Measurements from ENCODE around the gene MTMR2. TPM values are rescaled to one million over a fixed set of nuclear protein-coding genes. Genes with fewer than 3 reads are reported as not detected.
"Not testable (repeated sequence)": the region's sequence is repeated elsewhere in the genome, so short reads cannot be mapped to it uniquely, and the experiment has no call there.

The MTMR2 gene
- total RNA-seq, 2 experiments from 2014 or later = 36.9 to 37.8 TPM

DNA sequence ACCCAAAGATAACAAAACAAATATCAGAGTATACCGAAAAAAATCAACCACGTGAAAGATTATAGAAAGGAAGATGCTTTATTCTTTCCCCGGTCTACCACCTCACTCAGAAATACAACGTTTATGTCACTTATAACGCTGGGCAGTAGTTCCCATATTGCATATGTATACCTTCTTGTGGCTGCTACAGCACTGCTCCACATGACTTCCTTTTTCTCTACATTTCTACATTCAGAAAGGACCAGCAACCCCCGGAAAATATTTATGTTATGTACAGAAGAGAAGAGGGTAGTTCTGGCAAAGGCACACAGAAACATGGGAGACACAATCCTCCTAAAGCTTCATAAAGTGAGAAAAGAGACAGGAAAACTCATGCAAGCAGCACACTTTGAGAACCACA, 56.8 kb downstream of the MTMR2 start:
- intact Hi-C loops (cut with micrococcal nuclease) = no loop called here
- Mint-ChIP-seq H3K4me1 (ENCODE audit: low read depth) (no peaks in the 10 kb centered on the region), H3K9me3 (peaks cover 2% of the 10 kb centered on the region), H3K4me3 (no peak overlapping the region), H3K36me3 (peaks cover 10% of the 10 kb centered on the region), H3K27me3 (no peaks in the 10 kb centered on the region), H3K27ac (no peak overlapping the region)
- ChIA-PET CTCF (no interaction called here), POLR2A (no interaction called here)
- no peak for DNase-seq

DNA sequence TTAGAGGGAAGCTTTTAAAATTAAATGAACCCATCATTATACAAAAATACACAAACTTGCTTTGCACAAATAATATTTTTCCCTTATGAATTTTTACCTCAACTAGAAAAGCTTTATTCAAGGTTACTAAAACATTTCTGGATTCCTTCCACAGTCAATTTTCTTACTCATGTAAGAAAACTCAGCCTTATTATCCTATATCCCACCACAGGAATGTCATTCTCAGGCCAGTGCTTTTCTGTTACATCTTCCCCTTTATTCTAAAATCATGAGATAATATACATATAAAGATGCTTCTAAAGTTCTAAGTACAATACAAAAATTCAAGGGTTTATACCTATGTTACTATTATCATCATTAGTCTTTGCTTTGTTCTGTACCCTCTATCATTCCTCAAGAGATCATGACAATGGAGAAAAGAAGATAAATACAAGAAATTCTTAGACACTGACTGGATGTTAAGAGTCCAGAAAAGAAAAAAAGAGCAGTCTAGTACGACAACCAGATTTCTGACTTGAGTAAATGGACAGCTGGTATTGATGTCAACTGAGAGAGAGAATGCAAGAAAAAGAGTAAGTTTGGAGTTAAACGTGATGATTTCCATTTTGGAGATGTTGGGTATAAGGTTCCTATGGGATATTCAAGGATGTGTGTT, 60.3 kb downstream of the MTMR2 start:
- Mint-ChIP-seq H3K27me3 (no peaks in the 10 kb centered on the region), H3K4me1 (ENCODE audit: low read depth) (no peaks in the 10 kb centered on the region), H3K9me3 (no peaks in the 10 kb centered on the region), H3K36me3 (peaks cover 14% of the 10 kb centered on the region), H3K27ac (no peak overlapping the region), H3K4me3 (no peak overlapping the region)
- intact Hi-C loops (cut with micrococcal nuclease) = no loop called here
- ChIA-PET POLR2A (no interaction called here), CTCF (no interaction called here)
- DNase-seq = no peak

DNA sequence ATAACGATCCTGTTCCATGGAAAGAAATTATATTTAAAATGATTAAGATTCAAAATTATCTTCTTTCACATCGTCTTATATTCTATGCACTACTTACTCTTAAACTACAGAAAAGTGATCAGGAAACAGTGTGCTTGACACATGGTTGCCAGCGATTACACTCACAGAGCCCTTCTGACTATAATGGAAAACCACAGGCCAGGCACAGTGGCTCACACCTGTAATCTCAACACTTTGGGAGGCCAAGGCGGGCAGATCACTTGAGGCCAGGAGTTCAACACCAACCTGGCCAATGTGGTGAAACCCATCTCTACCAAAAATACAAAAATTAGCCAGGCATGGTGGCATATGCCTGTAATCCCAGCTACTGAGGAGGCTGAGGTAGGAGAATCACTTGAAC, 63.9 kb downstream of the MTMR2 start:
- H3K4me1 Mint-ChIP-seq (ENCODE audit: low read depth); intact Hi-C loops (cut with micrococcal nuclease); H3K4me3 Mint-ChIP-seq; H3K9me3 Mint-ChIP-seq; CTCF ChIA-PET; POLR2A ChIA-PET; H3K27ac Mint-ChIP-seq; H3K27me3 Mint-ChIP-seq: not testable (repeated sequence)
- peak; percentile 22 for DNase-seq
- H3K36me3 Mint-ChIP-seq = peaks cover 20% of the 10 kb centered on the region

DNA sequence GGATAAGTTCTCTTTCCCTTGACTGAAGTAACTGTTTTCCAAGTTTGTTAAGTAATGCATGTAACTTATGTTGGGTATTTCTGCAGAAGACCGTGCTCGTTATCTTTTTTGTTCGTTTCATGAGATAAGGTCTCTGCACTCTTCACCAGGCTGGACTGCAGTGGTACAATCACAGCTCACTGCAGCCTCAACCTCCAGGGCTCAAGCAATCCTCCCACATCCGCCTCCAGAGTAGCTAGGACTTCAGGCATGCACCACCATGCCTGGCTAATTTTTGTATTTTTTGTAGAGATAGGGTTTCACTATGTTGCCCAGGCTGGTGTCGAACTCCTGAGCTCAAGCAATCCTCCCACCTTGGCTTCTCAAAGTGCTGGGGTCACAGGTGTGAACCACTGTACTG, 69.5 kb downstream of the MTMR2 start:
- H3K27ac Mint-ChIP-seq; H3K4me3 Mint-ChIP-seq; CTCF ChIA-PET; DNase-seq; H3K9me3 Mint-ChIP-seq; H3K4me1 Mint-ChIP-seq (ENCODE audit: low read depth); POLR2A ChIA-PET; H3K27me3 Mint-ChIP-seq; intact Hi-C loops (cut with micrococcal nuclease): not testable (repeated sequence)
- peaks cover 13% of the 10 kb centered on the region for H3K36me3 Mint-ChIP-seq

DNA sequence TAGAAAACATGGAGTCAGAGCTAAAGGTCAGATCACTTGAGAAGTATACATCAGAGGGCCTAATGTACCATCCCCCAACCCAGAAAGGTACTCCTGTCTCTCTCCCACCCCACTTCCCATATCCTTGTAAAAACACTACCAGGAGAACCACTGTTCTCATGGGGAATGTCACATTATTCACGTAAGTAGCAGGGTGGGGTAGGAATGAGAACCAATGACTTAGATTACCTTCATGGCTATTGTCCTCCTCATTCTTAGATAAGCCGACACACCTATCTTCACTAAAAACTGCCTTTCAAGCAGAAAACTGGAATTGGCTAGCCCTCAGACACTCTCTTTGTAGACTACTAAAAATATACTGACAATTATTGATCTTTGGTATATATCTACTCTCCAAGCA, 70.0 kb downstream of the MTMR2 start:
- ChIA-PET CTCF (no interaction called here), POLR2A (no interaction called here)
- H3K27ac Mint-ChIP-seq = no peak overlapping the region
- DNase-seq = no peak
- intact Hi-C loops (cut with micrococcal nuclease) = no loop called here
- no peaks in the 10 kb centered on the region for H3K27me3 Mint-ChIP-seq
- H3K36me3 Mint-ChIP-seq = peaks cover 13% of the 10 kb centered on the region
- no peak overlapping the region for H3K4me3 Mint-ChIP-seq
- no peaks in the 10 kb centered on the region for H3K4me1 Mint-ChIP-seq (ENCODE audit: low read depth)
- H3K9me3 Mint-ChIP-seq = no peaks in the 10 kb centered on the region

DNA sequence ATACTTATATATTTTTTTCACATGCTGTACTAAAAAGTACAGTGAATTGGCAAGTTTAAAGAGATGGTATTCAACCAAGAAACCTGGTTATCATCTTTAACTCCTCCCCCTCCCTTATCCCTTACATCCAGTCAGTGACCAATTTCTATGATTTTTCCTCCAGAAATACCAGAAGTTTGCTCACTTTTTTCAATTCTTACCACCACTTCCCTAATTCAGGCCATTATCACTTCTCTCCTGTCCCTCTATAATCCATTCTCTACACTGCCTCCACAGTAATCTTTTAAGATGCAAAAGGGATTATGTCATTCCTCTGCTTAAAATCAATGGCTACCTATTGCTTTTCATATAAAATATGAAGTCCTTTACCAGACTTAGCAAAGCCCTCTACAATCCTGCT, 70.8 kb downstream of the MTMR2 start:
- Mint-ChIP-seq H3K36me3 (peaks cover 11% of the 10 kb centered on the region), H3K4me1 (ENCODE audit: low read depth) (no peaks in the 10 kb centered on the region), H3K4me3 (no peak overlapping the region), H3K27me3 (no peaks in the 10 kb centered on the region), H3K27ac (no peak overlapping the region), H3K9me3 (no peaks in the 10 kb centered on the region)
- POLR2A ChIA-PET = no interaction called here
- no peak for DNase-seq
- CTCF ChIA-PET = no interaction called here
- intact Hi-C loops (cut with micrococcal nuclease) = no loop called here

- Mint-ChIP-seq H3K36me3 (peaks cover 6% of the 10 kb centered on the region), H3K4me1 (ENCODE audit: low read depth) (no peaks in the 10 kb centered on the region), H3K27me3 (no peaks in the 10 kb centered on the region), H3K27ac (no peak overlapping the region), H3K4me3 (no peak overlapping the region), H3K9me3 (no peaks in the 10 kb centered on the region)
- CTCF ChIA-PET = interaction anchor here (1.1 to 4.5 kb wide), 6 partner anchors 20 to 544 kb away, joined by 3 to 32 read pairs (median 4); partner anchors contain the start of genes CCDC82, JRKL and MAML2
- DNase-seq = no peak
- POLR2A ChIA-PET = no interaction called here
- intact Hi-C loops (cut with micrococcal nuclease) = no loop called here
Measured at GRCh38 chr11:95850137-95850536, 73.8 kb downstream of the MTMR2 start.

DNA sequence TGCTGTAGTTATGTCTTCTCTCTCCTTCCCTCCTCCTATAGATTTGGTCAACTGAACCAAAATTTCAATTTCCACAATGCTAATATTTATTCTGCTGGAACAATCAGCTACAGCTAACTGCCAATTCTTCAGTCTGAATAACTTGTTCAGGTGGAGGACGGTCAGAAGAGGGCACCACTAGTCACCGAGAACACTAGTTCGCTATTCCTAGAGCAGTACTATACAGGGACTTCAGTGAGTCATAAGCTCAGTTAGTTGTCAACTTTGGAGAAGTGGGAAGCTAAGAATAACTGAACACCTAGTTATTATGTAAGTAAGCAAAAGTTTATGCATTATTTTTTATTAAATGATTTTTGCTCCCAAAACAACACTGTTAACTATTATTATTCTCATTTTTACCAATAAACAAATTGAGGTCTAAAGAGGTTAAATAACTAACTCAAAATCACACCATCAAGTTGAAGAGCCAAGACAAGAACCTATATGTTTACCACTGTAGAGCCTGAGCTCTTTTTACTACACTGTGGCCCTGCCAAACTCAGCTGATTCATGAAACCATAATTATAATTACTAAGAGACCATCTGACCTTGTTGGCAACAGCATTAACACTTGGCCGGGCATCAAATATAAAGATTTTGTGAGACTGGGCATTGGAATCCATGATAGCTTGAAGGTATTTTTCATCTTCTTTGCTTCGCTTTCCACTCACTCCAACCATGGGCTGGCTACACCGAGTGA, 74.7 kb downstream of the MTMR2 start:
- ChIA-PET CTCF (interaction anchor here (0.6 to 4.5 kb wide), 12 partner anchors 8 to 587 kb away, joined by 3 to 32 read pairs (median 4); partner anchors contain the start of genes CCDC82, JRKL and MAML2), POLR2A (no interaction called here)
- peaks cover 9% of the 10 kb centered on the region for H3K36me3 Mint-ChIP-seq
- H3K27ac Mint-ChIP-seq = no peak overlapping the region
- no peak overlapping the region for H3K4me3 Mint-ChIP-seq
- H3K27me3 Mint-ChIP-seq = no peaks in the 10 kb centered on the region
- H3K4me1 Mint-ChIP-seq (ENCODE audit: low read depth) = no peaks in the 10 kb centered on the region
- DNase-seq = peak; percentile 39
- intact Hi-C loops (cut with micrococcal nuclease) = loop anchor here (1.0 kb wide), 1 partner anchor 577 kb away; no protein-coding TSS in a partner anchor
- H3K9me3 Mint-ChIP-seq = no peaks in the 10 kb centered on the region

- intact Hi-C loops (cut with micrococcal nuclease) = no loop called here
- Mint-ChIP-seq H3K4me3 (no peak overlapping the region), H3K27ac (no peak overlapping the region), H3K4me1 (ENCODE audit: low read depth) (no peaks in the 10 kb centered on the region), H3K27me3 (no peaks in the 10 kb centered on the region), H3K36me3 (peaks cover 12% of the 10 kb centered on the region), H3K9me3 (no peaks in the 10 kb centered on the region)
- POLR2A ChIA-PET = no interaction called here
- no peak for DNase-seq
- CTCF ChIA-PET = interaction anchor here (0.8 to 2.6 kb wide), 2 partner anchors 9 to 83 kb away, joined by 3 to 11 read pairs; no protein-coding TSS in a partner anchor
Measured at GRCh38 chr11:95845167-95845566, 78.7 kb downstream of the MTMR2 start.

DNA sequence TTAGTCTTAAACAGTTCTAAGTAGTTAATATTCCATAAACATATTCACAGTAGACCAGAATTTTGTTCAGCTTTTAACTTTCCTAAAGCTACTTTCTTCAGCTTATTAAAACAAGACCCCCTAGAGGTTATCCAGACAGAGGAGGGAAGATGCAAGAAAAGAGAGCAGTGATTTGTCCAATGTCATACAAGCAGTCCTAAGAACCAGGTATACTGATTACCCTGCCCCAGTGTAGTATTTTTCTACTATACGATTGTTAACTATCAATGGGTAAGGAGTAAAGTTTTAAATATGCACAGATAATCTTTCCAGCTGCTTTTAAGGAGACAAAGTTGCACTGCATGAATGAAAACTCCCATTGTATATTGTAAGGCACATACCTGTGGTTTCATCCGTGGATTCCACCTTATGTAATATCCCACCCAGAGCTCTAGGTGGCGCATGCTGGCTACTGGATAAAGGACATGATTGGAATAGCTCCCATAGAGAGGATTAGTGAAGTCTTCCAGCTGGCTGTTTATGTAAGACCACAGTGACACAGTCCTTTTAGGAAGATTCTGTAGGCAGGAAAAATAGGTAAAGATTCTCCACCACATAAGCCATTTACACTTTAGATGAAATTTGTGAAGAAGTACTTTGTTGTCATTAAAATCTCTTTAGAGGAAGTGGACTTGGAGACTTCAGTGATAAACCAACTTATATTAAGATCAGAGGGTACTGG, 88.0 kb downstream of the MTMR2 start:
- peak; percentile 63 for DNase-seq
- ChIA-PET POLR2A (interaction anchor here (0.6 kb wide), 1 partner anchor 105 kb away, joined by 3 read pairs; no protein-coding TSS in a partner anchor), CTCF (interaction anchor here (0.8 to 4.2 kb wide), 40 partner anchors 8 to 684 kb away, joined by 3 to 38 read pairs (median 4); partner anchors contain the start of genes CCDC82, JRKL and MAML2)
- intact Hi-C loops (cut with micrococcal nuclease) = loop anchor here (1.0 to 10.0 kb wide), 6 partner anchors 176 to 684 kb away; partner anchors contain the start of gene MAML2
- Mint-ChIP-seq H3K27ac (no peak overlapping the region), H3K36me3 (peaks cover 35% of the 10 kb centered on the region), H3K4me1 (ENCODE audit: low read depth) (peaks cover 3% of the 10 kb centered on the region), H3K4me3 (no peak overlapping the region), H3K27me3 (no peaks in the 10 kb centered on the region), H3K9me3 (no peaks in the 10 kb centered on the region)

GRCh38 chr11:95835351-95835750, 88.6 kb downstream of the MTMR2 start:
- Mint-ChIP-seq H3K27ac (no peak overlapping the region), H3K9me3 (no peaks in the 10 kb centered on the region), H3K27me3 (no peaks in the 10 kb centered on the region), H3K4me1 (ENCODE audit: low read depth) (peaks cover 7% of the 10 kb centered on the region), H3K4me3 (no peak overlapping the region), H3K36me3 (peaks cover 40% of the 10 kb centered on the region)
- intact Hi-C loops (cut with micrococcal nuclease) = loop anchor here (5.0 to 10.0 kb wide), 3 partner anchors 177 to 683 kb away; no protein-coding TSS in a partner anchor
- no peak for DNase-seq
- ChIA-PET CTCF (interaction anchor here (0.8 to 4.2 kb wide), 33 partner anchors 9 to 683 kb away, joined by 3 to 38 read pairs (median 4); partner anchors contain the start of genes CCDC82, JRKL and MAML2), POLR2A (no interaction called here)

DNA sequence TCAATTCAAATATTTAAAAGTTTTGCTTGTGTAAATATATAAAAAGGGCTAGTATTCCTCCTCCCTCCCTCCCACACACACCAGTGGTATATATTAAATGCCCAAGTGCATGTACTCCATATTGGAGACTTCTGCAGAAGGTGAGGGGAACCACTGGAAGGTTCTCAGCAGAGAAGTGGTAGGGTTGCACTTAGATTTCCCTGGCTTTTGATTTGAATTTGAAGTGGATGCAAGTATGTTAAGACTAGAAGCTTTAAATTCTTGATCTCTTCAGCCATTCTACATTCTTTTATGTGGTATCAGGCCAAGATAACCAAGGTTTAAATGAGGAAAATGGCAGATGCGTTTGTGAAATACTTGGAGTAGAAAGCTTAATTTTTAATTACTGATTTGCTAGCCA, 90.5 kb downstream of the MTMR2 start:
- intact Hi-C loops (cut with micrococcal nuclease) = loop anchor here (10.0 kb wide), 1 partner anchor 401 kb away; no protein-coding TSS in a partner anchor
- CTCF ChIA-PET = interaction anchor here (4.2 kb wide), 1 partner anchor 593 kb away, joined by 27 read pairs; no protein-coding TSS in a partner anchor
- H3K9me3 Mint-ChIP-seq = no peaks in the 10 kb centered on the region
- H3K27me3 Mint-ChIP-seq = no peaks in the 10 kb centered on the region
- no peak for DNase-seq
- POLR2A ChIA-PET = no interaction called here
- peaks cover 14% of the 10 kb centered on the region for H3K4me1 Mint-ChIP-seq (ENCODE audit: low read depth)
- no peak overlapping the region for H3K4me3 Mint-ChIP-seq
- peaks cover 48% of the 10 kb centered on the region for H3K36me3 Mint-ChIP-seq
- no peak overlapping the region for H3K27ac Mint-ChIP-seq
